ENCODE results near the gene DEK.

DNA sequence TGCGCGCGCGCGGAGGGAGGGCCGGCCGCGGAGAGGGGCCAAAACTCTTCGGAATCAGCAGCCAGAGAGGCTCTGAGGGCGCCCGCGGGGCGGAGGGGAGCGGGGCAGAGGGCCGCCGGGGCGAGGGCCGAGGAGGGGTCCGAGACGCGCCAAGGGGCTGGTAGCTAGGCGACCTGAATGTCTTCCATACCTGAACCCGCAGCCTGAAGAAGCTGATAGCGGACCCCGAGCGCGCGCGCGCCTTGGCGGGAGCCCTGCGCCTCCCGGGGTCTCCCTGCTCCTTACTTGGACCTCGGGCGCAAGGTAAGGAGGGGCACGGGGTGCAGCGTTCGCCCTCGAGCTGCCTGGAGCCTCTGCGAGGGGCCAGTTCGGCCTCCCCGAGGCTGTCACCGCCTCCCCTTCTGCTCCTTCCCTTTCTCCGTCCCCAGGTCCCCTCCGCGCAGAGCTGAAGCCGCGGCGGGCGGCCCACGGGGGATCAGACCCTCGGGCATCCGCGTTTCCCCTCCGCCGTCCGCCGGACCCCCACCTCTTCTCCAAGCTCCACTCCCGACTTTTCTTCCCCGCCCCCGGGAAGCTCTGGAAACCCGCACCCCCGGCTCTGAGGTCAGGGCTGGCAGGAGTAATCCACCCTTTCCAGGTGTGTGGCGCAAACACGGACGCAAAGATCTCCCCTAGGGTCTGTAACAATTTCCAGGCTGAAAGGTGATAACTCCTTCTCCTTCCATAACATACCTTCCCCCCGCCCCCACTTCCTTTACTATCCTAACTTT lies 13.1 kb upstream of the DEK start:
- TF ChIP-seq, protein P1, sequence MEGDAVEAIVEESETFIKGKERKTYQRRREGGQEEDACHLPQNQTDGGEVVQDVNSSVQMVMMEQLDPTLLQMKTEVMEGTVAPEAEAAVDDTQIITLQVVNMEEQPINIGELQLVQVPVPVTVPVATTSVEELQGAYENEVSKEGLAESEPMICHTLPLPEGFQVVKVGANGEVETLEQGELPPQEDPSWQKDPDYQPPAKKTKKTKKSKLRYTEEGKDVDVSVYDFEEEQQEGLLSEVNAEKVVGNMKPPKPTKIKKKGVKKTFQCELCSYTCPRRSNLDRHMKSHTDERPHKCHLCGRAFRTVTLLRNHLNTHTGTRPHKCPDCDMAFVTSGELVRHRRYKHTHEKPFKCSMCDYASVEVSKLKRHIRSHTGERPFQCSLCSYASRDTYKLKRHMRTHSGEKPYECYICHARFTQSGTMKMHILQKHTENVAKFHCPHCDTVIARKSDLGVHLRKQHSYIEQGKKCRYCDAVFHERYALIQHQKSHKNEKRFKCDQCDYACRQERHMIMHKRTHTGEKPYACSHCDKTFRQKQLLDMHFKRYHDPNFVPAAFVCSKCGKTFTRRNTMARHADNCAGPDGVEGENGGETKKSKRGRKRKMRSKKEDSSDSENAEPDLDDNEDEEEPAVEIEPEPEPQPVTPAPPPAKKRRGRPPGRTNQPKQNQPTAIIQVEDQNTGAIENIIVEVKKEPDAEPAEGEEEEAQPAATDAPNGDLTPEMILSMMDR (IDR thresholded peaks at IDR 0.05): no peak
- no peak for TF ChIP-seq POLR2A (IDR thresholded peaks at IDR 0.05)
